K562 (cell line): Measurements from ENCODE around the gene DCLK1. TPM values are rescaled to one million over a fixed set of nuclear protein-coding genes. Genes with fewer than 3 reads are reported as not detected.

Experiments used
- ATAC-seq: fragments of 200-7000 bp; cut with Tn5 transposase; 3 replicates; pipeline ENCODE4 v1.9.1; 2020; ENCODE audit warnings: moderate library complexity
- BruUV-seq: library from RNA; stranded (reverse); fragments of 400-500 nt; replicated peaks from 2 replicates; lab custom pipeline; 2021; lab: Mats Ljungman, UMichigan
- CTCF ChIA-PET: fragments of 300-600 bp; formaldehyde crosslinking; extraction: SDS; loops from one replicate; lab custom pipeline; 2021; ENCODE audit warnings: low intra/inter-chr PET ratio; lab: Yijun Ruan, JAX
- POLR2A ChIA-PET: fragments of 300-600, 350-650 bp; sonication (Branson Sonifier 250); formaldehyde crosslinking; extraction: SDS; loops from one replicate; lab custom pipeline; 2021; ENCODE audit warnings: antibody characterized with exemption, inconsistent platforms; lab: Yijun Ruan, JAX
- DNase-seq, 4 experiments: peaks; one replicate each; pipeline versions ENCODE4 v3.0.0 to v3.0.0-alpha.2; 2011 to 2018; ENCODE audit warnings: low spot score in 3 of 4, mixed read lengths in 3 of 4; ENCODE audit errors: extremely low read depth in 1 of 4
- FAIRE-seq: peaks from 2 replicates; lab custom pipeline; 2011; peaks lifted over from hg19 to GRCh38; lab: Jason Lieb, UNC
- H2AFZ ChIP-seq: 2 replicates; pipeline ENCODE4 v1.6.0; 2011; ENCODE audit warnings: low read depth, low read length, control low read depth, inconsistent platforms
- H3K27ac ChIP-seq: fragments of 200-600 bp; 3 replicates; pipeline ENCODE4 v1.8.0; 2011; ENCODE audit warnings: low read depth, mild to moderate bottlenecking, control low read depth, inconsistent platforms, low read length, moderate library complexity, mixed read lengths; ENCODE audit errors: extremely low read depth
- H3K27me3 ChIP-seq, 2 experiments: fragments of 300-600 bp in 1 of 2; 2 replicates in 1 of 2; 3 replicates in 1 of 2; pipeline versions ENCODE4 v1.6.0 to v1.8.0; 2011; ENCODE audit warnings: inconsistent platforms in 2 of 2, low read length in 2 of 2, mild to moderate bottlenecking in 1 of 2, mixed read lengths in 1 of 2, moderate library complexity in 1 of 2; ENCODE audit not compliant: control insufficient read depth in 2 of 2, insufficient read depth in 2 of 2
- H3K36me3 ChIP-seq: fragments of 300-600 bp; 3 replicates; pipeline ENCODE4 v1.8.0; 2011; ENCODE audit warnings: mild to moderate bottlenecking, low read length, inconsistent platforms; ENCODE audit not compliant: control insufficient read depth, insufficient read depth
- H3K4me1 ChIP-seq, 2 experiments: fragments of 200-600 bp in 1 of 2; replicated peaks in 1 of 2; 2 replicates in 1 of 2; 3 replicates in 1 of 2; pipeline versions ENCODE4 v1.5.1 to v1.8.0; 2011; ENCODE audit warnings: inconsistent platforms in 2 of 2, low read length in 2 of 2, mild to moderate bottlenecking in 1 of 2, mixed read lengths in 1 of 2, moderate library complexity in 1 of 2; ENCODE audit not compliant: control insufficient read depth in 2 of 2, insufficient read depth in 2 of 2
- H3K4me2 ChIP-seq: 2 replicates; pipeline ENCODE4 v1.6.1; 2011; ENCODE audit warnings: low read length, control low read depth, inconsistent platforms, mixed read lengths; ENCODE audit not compliant: insufficient read depth
- H3K4me3 ChIP-seq: fragments of 200-600 bp; sonication (generic), shearing (Covaris generic); 2 replicates; pipeline ENCODE4 v1.5.1; 2016; ENCODE audit warnings: control low read depth, inconsistent platforms
- H3K79me2 ChIP-seq: fragments of 200-600 bp; 3 replicates; pipeline ENCODE4 v1.8.0; 2011; ENCODE audit warnings: low read length, inconsistent platforms; ENCODE audit not compliant: control insufficient read depth, insufficient read depth
- H3K9ac ChIP-seq, 2 experiments: 2 replicates each; pipeline versions ENCODE4 v1.6.0 to v1.6.1; 2011; ENCODE audit warnings: low read depth in 2 of 2, low read length in 2 of 2, control low read depth in 1 of 2, inconsistent platforms in 1 of 2, mild to moderate bottlenecking in 1 of 2, mixed read lengths in 1 of 2; ENCODE audit not compliant: insufficient read depth in 1 of 2
- H3K9me1 ChIP-seq: one replicate; pipeline ENCODE4 v1.6.0; 2011; ENCODE audit warnings: inconsistent platforms, mild to moderate bottlenecking, low read length, moderate library complexity; ENCODE audit not compliant: control insufficient read depth, insufficient read depth
- H3K9me3 ChIP-seq: replicated peaks from 2 replicates; pipeline ENCODE4 v1.5.1; 2011; ENCODE audit warnings: low read depth, low read length, inconsistent platforms; ENCODE audit not compliant: control insufficient read depth, insufficient read depth
- H4K20me1 ChIP-seq: replicated peaks from 2 replicates; pipeline ENCODE4 v1.6.1; 2011; ENCODE audit warnings: low read length, inconsistent platforms, mixed read lengths; ENCODE audit not compliant: control insufficient read depth, insufficient read depth
- JUND ChIP-seq, 2 experiments: IDR thresholded peaks; 2 replicates in 1 of 2; 3 replicates in 1 of 2; pipeline ENCODE4 v1.6.1; 2011; ENCODE audit warnings: borderline replicate concordance in 2 of 2, low read depth in 2 of 2, low read length in 2 of 2, improper control_type of control experiment in 1 of 2, missing biosample characterization in 1 of 2, missing genetic modification characterization in 1 of 2, missing genetic modification reagents in 1 of 2
- SMARCE1 ChIP-seq: fragments of 450-650 bp; IDR thresholded peaks from 2 replicates; pipeline ENCODE4 v1.7.1; 2016; ENCODE audit warnings: mild to moderate bottlenecking
- ZKSCAN1 ChIP-seq: fragments of 150-350 bp; IDR thresholded peaks from 2 replicates; pipeline ENCODE4 v1.6.1; 2016; ENCODE audit warnings: low read depth, low read length
- ZNF143 ChIP-seq: sonication (generic); formaldehyde crosslinking; IDR thresholded peaks from 2 replicates; pipeline ENCODE4 v1.9.0; 2022; ENCODE audit warnings: mild to moderate bottlenecking, missing genetic modification reagents
- WGBS: fragments of 100-300 bp; shearing (Covaris generic); methylation state at CpG from one replicate; pipeline ENCODE4 v1.1.6; 2016; ENCODE audit warnings: low coverage, mixed read lengths; ENCODE audit not compliant: insufficient coverage; ENCODE audit errors: missing lambda C conversion rate; 5-methylcytosine and 5-hydroxymethylcytosine counted together
- in situ Hi-C: fragments of 300-500 bp; cut with MboI; formaldehyde crosslinking; loops from 4 replicates; pipeline ENCODE4 v1.15.0; 2018; ENCODE audit warnings: inconsistent platforms, mixed read lengths
- intact Hi-C: fragments of 100-400 bp; cut with micrococcal nuclease; formaldehyde crosslinking; loops from 2 replicates; pipeline ENCODE4 v1.14.2; 2022
- polyA plus RNA-seq, 8 experiments: library from polyadenylated mRNA; depleted of rRNA in 4 of 8; stranded (reverse) in 5 of 8; unstranded in 3 of 8; fragments of >200 nt; fragmentation: Nextera tagmentation in 2 of 8; fragmentation: Illumina TruSeq in 1 of 8; extraction: Ambion mirVana in 2 of 8; extraction: Trizol in 1 of 8; gene quantifications; 2 replicates each; pipeline versions ENCODE4 v1.2.1 to v1.2.3, GENCODE V29; 2011 to 2014; ENCODE audit warnings: inconsistent platforms in 1 of 8, missing spikeins in 1 of 8
- total RNA-seq, 7 experiments: library from RNA; depleted of rRNA in 6 of 7; stranded (reverse); fragments of >200 nt in 6 of 7; fragmentation: Illumina TruSeq in 2 of 7; extraction: Trizol in 2 of 7; gene quantifications; 2 replicates each; pipeline versions ENCODE4 v1.2.1 to v1.2.3, GENCODE V29; 2011 to 2021; ENCODE audit warnings: low replicate concordance in 1 of 7
- TF ChIP-seq, protein P1 (sequence below): sonication (generic); formaldehyde crosslinking; IDR thresholded peaks from 2 replicates; pipeline ENCODE4 v1.8.0; 2022; ENCODE audit warnings: mild to moderate bottlenecking, low read depth, missing genetic modification reagents
- TF ChIP-seq, protein P2 (sequence below): fragments of 250-450 bp; sonication (Bioruptor Pico); IDR thresholded peaks from 2 replicates; pipeline ENCODE4 v1.4.0; 2020; ENCODE audit warnings: mild to moderate bottlenecking, moderate library complexity, borderline replicate concordance

Gene DCLK1
- total and polyA plus RNA-seq, 9 of the 15 experiments (the other 6 are each of a cell fraction or from before 2014, with no cell fraction given) = 0.07 TPM; not detected in 8

DNA sequence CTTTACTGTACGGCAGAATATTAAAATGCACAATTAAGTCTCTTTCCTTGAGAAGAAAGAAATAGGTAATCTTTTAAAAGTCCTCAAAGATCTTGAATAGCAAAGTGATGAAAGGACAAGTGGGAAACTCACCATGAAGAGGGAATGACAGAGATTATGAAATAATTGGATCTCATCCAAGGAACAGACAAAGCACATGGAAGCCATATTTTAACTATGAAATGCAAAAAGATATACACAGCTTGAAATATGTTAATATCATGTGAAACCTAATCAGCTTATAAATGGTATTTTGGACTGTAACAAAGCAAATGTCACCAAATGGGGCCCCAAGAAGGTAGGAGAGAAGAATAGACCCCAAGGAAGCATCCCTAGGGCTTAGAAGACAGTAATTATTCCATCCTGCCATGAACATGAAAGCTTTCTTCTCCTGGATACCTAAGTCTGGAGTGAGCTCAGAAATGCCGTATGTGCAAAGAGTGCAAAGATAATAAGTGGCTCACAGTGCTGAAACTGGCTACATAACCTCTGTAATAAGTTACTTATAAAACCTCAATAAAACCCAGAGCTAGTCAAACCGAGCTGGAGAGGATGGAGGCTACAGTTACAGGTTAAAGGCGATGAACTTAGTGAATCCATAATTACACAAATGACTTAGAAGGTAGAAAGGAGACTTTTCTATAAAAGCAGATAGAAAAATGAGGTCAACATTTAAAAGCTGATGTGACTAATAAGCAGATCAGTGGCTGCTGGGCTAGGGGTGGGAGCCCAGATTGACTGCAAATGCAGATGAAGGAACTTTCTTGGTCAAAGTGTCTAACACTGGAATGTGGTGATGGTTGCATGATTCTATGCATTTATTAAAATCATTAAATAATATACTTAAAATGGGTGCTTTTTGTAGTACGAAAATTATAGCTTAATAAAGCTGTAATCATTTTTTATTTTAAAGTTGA, 34.4 kb downstream of the DCLK1 start:
- intact Hi-C loops = no loop called here
- Histone ChIP-seq H4K20me1 (no peaks in the 10 kb centered on the region), H3K4me1 (no peaks in the 10 kb centered on the region), H3K9me1 (no peaks in the 10 kb centered on the region), H3K79me2 (no peaks in the 10 kb centered on the region), H3K9ac (no peak overlapping the region), H3K4me3 (no peak overlapping the region), H2AFZ (no peak overlapping the region), H3K36me3 (no peaks in the 10 kb centered on the region), H3K4me2 (no peak overlapping the region), H3K27ac (no peak overlapping the region), H3K27me3 (no peaks in the 10 kb centered on the region), H3K9me3 (no peaks in the 10 kb centered on the region)
- TF ChIP-seq, protein P1, sequence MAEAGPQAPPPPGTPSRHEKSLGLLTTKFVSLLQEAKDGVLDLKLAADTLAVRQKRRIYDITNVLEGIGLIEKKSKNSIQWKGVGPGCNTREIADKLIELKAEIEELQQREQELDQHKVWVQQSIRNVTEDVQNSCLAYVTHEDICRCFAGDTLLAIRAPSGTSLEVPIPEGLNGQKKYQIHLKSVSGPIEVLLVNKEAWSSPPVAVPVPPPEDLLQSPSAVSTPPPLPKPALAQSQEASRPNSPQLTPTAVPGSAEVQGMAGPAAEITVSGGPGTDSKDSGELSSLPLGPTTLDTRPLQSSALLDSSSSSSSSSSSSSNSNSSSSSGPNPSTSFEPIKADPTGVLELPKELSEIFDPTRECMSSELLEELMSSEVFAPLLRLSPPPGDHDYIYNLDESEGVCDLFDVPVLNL = no peak
- TF ChIP-seq ZKSCAN1 (no peak), JUND (IDR thresholded peaks at IDR 0.05; ENCODE audit: borderline replicate concordance, low read depth, low read length) (no peak), JUND (tag; IDR thresholded peaks at IDR 0.05; ENCODE audit: borderline replicate concordance, low read depth, low read length) (no peak), SMARCE1 (no peak), ZNF143 (no peak)
- TF ChIP-seq, protein P2, sequence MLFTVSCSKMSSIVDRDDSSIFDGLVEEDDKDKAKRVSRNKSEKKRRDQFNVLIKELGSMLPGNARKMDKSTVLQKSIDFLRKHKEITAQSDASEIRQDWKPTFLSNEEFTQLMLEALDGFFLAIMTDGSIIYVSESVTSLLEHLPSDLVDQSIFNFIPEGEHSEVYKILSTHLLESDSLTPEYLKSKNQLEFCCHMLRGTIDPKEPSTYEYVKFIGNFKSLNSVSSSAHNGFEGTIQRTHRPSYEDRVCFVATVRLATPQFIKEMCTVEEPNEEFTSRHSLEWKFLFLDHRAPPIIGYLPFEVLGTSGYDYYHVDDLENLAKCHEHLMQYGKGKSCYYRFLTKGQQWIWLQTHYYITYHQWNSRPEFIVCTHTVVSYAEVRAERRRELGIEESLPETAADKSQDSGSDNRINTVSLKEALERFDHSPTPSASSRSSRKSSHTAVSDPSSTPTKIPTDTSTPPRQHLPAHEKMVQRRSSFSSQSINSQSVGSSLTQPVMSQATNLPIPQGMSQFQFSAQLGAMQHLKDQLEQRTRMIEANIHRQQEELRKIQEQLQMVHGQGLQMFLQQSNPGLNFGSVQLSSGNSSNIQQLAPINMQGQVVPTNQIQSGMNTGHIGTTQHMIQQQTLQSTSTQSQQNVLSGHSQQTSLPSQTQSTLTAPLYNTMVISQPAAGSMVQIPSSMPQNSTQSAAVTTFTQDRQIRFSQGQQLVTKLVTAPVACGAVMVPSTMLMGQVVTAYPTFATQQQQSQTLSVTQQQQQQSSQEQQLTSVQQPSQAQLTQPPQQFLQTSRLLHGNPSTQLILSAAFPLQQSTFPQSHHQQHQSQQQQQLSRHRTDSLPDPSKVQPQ (CRISPR knock-in tag) = no peak
- BruUV-seq = no TSS peak
- ATAC-seq = no peak
- no peak for FAIRE-seq
- in situ Hi-C loops = no loop called here
- ChIA-PET POLR2A (interaction anchor here (0.6 kb wide), 1 partner anchor 17 kb away, joined by 3 read pairs; no protein-coding TSS in a partner anchor), CTCF (no interaction called here)
- 0% methylated on average over 5 of the region's 5 CpGs for whole genome bisulfite sequencing
- no peak for DNase-seq
